Glutamatergic neuron (in vitro differentiated cells): ENCODE measurements around the gene ZNF322. TPM values are rescaled to one million over a fixed set of nuclear protein-coding genes. Genes with fewer than 3 reads are reported as not detected.

Experiments used
- DNase-seq: peaks from one replicate; pipeline ENCODE4 v3.0.0; 2022
- H3K27ac Mint-ChIP-seq: one replicate; pipeline ENCODE4 v1.8.0; 2020; ENCODE audit warnings: mild to moderate bottlenecking, mixed read lengths, inconsistent platforms; ENCODE audit not compliant: unreplicated experiment
- H3K27me3 Mint-ChIP-seq: one replicate; pipeline ENCODE4 v1.8.0; 2020; ENCODE audit warnings: mild to moderate bottlenecking, moderate library complexity, mixed read lengths, inconsistent platforms; ENCODE audit not compliant: unreplicated experiment
- H3K36me3 Mint-ChIP-seq: one replicate; pipeline ENCODE4 v1.8.0; 2020; ENCODE audit warnings: mild to moderate bottlenecking, mixed read lengths, inconsistent platforms; ENCODE audit not compliant: unreplicated experiment
- H3K4me1 Mint-ChIP-seq: one replicate; pipeline ENCODE4 v1.8.0; 2020; ENCODE audit warnings: mild to moderate bottlenecking, low read depth, mixed read lengths, inconsistent platforms; ENCODE audit not compliant: unreplicated experiment
- H3K4me3 Mint-ChIP-seq: one replicate; pipeline ENCODE4 v1.8.0; 2020; ENCODE audit warnings: mild to moderate bottlenecking, mixed read lengths, inconsistent platforms; ENCODE audit not compliant: unreplicated experiment
- H3K9me3 Mint-ChIP-seq: one replicate; pipeline ENCODE4 v1.8.0; 2020; ENCODE audit warnings: mild to moderate bottlenecking, moderate library complexity, mixed read lengths, inconsistent platforms; ENCODE audit not compliant: unreplicated experiment
- CTCF ChIP-seq: fragments of 200-600 bp; sonication (generic); IDR thresholded peaks from one replicate; pipeline ENCODE4 v1.5.0; 2021; ENCODE audit not compliant: partially characterized antibody, unreplicated experiment
- total RNA-seq: library from RNA; stranded (reverse); fragmentation: NEBNext Ultra II Directional; extraction: Animal tissue kit (Norgen Biotek cat#: 25700); gene quantifications from one replicate; pipeline ENCODE4 v1.2.1, GENCODE V29; 2021; ENCODE audit not compliant: unreplicated experiment

Gene ZNF322
- total RNA-seq, 1 donor from 2014 or later = 30.8 TPM

- peak overlapping the region; percentile 68 for H3K4me3 Mint-ChIP-seq
Measured at GRCh38 chr6:26593278-26594130, 66.0 kb downstream of the ZNF322 start.

GRCh38 chr6:26592649-26593048 lies 66.9 kb downstream of the ZNF322 start:
- peaks cover 2% of the 10 kb centered on the region for H3K9me3 Mint-ChIP-seq
- DNase-seq = no peak
- H3K4me3 Mint-ChIP-seq = no peak overlapping the region
- no peak for TF ChIP-seq CTCF
- H3K27me3 Mint-ChIP-seq = peaks cover 3% of the 10 kb centered on the region
- H3K4me1 Mint-ChIP-seq = no peaks in the 10 kb centered on the region
- H3K27ac Mint-ChIP-seq = no peak overlapping the region
- H3K36me3 Mint-ChIP-seq = no peaks in the 10 kb centered on the region

More at GRCh38 chr6:26593278-26594130, 66.0 kb downstream of the ZNF322 start:
- TF ChIP-seq CTCF = no peak
- Mint-ChIP-seq H3K36me3 (no peaks in the 10 kb centered on the region), H3K9me3 (peaks cover 2% of the 10 kb centered on the region), H3K27me3 (peaks cover 5% of the 10 kb centered on the region), H3K27ac (no peak overlapping the region), H3K4me1 (no peaks in the 10 kb centered on the region)
- DNase-seq = no peak

DNA sequence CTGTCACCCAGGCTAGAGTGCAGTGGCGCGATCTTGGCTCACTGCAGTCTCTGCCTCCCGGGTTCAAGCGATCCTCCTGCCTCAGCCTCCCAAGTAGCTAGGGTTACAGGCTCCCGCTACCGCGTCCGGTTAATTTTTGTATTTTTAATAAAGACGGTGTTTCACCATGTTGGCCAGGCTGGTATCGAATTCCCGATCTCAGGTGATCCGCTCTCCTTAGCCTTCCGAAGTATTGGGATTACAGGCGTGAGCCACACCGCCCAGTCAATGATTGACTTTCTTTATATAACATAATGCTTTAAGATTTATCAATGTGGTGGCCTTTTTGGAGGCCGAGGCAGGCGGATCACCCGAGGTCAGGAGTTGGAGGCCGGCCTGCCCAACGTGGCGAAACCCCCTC lies 70.6 kb downstream of the ZNF322 start:
- TF ChIP-seq CTCF = no peak
- Mint-ChIP-seq H3K27me3 (peaks cover 4% of the 10 kb centered on the region), H3K27ac (no peak overlapping the region), H3K9me3 (peaks cover 2% of the 10 kb centered on the region), H3K4me1 (no peaks in the 10 kb centered on the region), H3K36me3 (no peaks in the 10 kb centered on the region), H3K4me3 (no peak overlapping the region)
- no peak for DNase-seq

Other genes starting within 250 kb of the ZNF322 start
- not detected for gene BTN3A3, start 219.2 kb downstream of the ZNF322 start, total RNA-seq
- gene BTN2A1, start 201.8 kb downstream of the ZNF322 start, total RNA-seq = 41.6 TPM
- gene BTN1A1, start 159.4 kb downstream of the ZNF322 start, total RNA-seq = not detected
- 56.9 TPM for gene HMGN4, start 121.4 kb downstream of the ZNF322 start, total RNA-seq
- 15.9 TPM for gene ABT1, start 62.8 kb downstream of the ZNF322 start, total RNA-seq